ENCODE data around the gene ERBB4.

ERBB4 gene

DNA sequence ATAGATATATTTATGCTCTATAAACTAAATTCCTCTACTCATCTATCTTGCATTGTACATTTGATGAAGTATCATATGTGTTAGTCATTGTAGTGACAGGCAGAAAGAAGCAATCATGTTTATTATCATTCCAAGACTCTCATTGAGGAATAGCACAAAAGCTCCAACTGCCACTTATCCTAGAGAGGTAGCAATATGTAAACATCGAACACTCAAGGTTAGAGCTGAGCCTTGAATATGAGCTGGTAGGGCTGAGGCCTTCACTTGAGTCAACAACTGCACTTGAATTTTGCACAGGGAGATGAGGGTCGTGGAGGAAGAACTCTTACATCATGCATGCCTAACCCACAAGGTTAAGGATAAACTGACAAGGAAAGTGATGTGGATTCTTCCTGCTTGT, 1081.3 kb downstream of the ERBB4 start:
- DNase-seq (ENCODE audit: low read depth): no peak

DNA sequence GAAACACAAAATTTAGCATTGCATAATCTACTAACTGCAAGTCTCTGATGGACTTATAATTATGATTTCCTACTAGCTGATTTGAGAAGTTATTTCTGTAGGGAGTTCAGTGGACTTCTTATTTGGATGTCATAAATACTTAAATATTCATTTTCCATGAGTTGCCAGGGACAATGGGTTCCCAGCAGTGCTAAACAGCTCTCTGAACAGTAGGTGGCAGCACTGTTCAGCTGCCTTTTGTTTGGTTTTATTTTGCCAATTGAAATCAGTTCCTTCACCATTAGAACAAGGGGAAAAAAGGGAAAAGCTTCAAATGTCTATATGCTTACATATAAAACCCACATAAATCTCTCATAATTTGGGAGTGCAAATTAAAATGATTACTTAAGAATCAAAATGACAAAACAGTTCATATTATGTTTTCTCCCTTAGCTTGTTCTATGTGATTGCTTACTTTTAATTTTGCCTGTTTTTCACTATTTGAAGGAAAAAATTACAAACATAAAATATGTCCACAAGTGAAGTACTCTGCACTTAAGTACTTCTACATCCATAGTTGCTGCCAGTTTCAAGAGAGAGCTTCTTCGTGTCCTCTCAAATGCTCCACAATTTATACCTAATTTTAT, 1083.3 kb downstream of the ERBB4 start:
- DNase-seq (ENCODE audit: low read depth): no peak

DNA sequence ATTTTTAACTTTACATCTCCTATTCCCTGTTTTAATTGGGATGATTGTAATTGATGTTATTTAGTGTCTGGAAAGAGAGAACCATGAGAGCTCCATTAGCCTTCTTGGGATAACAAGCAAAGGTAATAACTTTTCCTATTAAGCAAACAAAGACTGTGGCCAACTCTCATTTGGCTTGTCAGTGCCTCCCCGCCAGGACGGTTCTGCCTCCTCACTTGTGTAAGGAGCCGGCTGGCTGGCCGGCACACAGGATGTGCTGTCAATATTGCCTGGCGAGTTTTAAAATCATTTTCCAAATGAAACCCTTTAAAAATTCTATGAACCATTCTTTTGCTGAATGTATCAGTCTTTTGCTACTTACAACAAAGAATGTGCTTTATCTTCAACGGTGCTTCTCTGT, 1083.9 kb downstream of the ERBB4 start:
- no peak for DNase-seq (ENCODE audit: low read depth)

DNA sequence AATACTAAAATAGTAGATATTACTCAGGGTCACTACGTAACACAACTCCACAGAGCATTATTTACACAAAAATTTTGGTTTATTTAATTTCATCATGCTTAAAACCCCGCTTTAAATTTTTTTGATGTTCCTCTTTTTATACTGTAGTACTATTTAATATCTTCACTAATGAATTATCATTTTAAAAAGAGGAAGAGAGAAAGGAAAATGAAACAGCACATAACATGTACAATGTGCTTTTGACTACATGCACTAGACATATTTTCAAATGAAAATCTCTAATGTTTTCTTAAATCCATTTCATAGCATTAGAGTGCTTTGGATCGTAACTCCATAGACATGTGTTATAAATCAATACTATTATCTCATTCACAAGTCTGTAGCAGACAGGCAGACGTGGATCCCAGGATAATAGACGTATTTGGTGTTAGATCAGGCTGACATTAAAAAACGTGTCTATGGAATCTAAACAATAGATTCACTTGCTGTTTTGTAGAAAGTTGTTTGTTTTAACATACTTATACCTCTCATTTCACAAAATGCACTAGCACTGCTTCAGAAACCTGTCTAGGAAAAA, 1085.2 kb downstream of the ERBB4 start:
- no peak for DNase-seq (ENCODE audit: low read depth)

DNA sequence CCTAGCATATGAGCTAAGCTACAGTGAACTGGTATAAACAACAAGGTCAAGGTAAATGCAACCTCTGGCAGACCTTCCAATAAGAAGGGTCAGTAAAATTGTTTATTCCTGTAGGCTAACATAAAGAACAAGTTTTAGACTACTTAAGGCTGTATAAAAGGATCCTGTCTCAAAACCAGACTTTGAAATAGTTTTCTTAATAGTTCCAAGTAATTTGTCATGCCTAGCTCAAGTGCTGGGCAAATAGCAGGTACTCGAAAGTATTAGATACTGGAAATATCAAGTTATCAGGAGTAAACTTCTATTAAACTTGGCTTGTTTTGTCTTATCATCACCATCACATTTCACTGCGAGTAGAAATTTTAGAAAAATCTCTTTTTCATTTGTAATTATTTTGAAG, 1087.0 kb downstream of the ERBB4 start:
- no peak for DNase-seq (ENCODE audit: low read depth)

DNA sequence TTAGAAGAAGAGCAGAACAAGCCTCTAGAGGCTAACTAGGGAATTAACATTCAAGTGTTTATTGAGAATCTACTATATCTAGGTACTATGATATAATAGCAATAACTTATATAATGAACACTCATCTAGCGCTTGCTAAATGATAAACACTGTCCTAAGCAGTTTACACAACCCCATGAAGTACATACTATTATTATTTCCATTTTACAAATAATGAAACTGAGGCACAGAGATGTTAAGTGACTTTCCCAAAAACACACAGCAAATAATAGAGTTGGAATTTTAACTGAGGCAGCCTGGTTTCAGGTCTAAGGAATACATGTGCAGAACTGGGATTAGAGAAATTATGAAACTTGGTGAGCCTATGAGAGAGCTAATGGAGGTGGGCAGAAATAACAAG, 1088.8 kb downstream of the ERBB4 start:
- no peak for DNase-seq (ENCODE audit: low read depth)

DNA sequence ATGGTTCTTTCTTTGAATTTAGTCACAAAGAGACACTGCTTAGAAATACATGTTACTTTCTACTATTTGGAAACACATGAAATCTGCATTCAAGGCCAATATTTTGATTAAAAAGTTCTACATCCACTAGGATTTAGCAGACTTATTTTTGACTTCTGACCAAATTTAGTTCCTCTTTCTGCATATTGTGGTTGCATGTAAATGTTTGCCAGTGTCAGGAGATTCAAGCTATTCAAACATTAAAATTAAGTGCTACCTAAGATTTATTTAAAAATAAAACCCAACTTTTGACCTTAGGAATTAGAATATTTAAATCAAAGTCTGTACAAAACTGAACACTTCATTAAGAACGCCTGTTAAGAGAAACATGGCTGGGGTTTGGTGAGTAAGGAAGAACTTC, 1091.1 kb downstream of the ERBB4 start:
- DNase-seq (ENCODE audit: low read depth): no peak

DNA sequence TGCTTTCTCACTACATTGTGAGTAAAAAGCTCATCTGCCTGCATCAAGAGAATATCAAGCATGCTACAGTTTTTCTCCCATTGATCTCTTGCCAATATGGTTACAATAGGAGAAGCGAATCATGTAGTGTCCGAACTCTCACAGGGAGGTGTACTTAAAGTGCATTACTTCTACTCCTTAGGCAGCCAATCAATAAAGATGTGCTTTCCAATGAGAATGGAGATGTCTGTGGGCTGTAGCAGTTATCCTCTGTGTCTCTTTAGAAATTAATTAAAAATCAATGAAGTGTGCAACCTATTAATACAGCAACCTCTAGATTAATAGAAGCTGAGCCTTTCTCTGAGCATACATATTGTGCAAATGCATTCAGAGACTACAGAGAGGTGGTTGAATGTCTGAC, 1098.5 kb downstream of the ERBB4 start:
- DNase-seq (ENCODE audit: low read depth): no peak

DNA sequence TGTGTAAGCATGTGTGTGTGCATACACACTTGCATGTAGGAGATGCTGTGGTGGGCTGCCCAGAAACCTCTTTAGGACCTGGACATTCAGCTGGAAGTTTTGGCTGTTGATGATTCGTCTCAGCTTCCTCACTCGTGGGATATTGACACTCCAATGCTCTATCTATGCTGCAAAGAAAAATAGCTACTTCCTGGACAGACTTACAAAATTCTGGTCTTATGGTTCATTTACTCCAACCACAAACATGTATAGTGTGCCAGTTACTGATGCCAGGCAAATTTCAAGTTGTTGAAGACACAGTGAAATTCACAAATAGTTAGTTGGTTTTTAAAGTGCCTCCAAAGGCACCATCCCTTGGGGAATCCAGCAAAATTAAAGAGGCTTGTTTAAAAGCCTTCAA, 1099.6 kb downstream of the ERBB4 start:
- DNase-seq (ENCODE audit: low read depth): no peak

DNA sequence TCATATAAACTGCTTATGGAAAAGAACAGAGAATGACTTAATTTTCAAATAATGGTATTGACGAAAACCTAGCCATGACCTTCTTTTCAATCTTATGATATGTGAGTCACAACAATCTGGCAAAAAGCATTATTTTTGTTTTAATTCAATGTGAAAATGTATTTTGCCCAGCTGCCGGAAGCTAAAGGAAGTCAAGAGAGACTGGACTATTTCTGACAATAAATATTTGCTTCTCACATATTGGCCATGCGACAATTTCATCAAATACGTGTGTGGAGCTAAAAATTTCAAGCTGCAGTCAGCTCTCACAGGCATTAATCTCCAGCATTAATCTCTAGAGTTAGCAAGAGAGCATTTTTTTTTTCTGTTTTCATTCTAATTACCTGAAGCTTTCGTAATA, 1101.2 kb downstream of the ERBB4 start:
- no peak for DNase-seq (ENCODE audit: low read depth)

DNA sequence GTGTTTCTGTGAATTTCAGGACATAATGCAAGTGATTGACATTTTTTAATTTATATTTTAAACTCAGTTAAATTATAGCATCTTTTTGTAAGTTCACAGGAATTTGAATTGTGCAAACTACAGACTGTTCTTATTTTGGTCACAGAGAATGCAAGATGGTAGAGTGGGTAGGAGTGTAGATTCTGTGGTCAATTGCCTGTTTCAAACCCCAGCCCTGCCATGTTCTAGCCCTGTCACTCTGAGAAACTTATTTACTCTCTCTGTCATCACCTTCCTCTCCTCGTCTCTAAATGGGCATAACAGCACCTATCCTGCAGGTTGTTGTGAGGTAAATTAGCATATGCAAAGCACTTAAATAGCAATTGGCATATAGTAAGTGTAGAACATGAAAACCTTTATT, 1102.4 kb downstream of the ERBB4 start:
- DNase-seq (ENCODE audit: low read depth): no peak

DNA sequence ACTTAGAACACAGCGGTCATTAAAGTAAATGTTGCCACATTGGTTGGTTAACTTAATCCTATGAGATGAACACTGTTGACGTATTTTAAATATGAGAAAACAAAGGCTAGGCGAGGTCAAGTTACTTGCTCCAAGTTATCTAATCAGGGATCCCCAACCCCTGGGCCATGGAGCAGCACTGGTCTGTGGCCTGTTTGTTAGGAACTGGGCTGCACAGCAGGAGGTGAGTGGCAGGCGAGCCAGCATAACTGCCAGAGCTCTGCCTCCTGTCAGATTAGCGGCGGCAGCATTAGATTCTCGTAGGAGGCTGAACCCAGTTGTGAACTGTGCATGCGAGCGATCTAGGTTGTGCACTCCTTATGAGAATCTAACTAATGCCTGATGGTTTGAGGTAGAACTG, 1103.3 kb downstream of the ERBB4 start:
- no peak for DNase-seq (ENCODE audit: low read depth)

DNA sequence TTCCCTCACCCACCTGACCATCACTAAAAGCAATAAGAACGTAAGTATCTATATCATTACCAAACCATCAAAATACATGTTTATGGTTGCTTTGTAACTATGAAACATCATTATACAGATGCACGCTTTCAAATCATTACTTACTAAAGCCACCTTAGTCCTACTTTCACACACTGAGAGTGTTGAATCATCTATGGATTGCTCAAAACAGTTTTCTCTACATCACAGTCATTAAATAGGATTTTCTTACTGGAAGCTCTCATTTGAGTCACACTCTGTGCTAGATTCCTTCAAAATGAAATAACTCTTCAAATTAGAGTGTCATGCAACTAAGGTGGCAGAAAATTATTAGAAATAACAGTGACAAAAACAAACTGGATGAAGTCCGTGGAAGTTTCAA, 1103.8 kb downstream of the ERBB4 start:
- no peak for DNase-seq (ENCODE audit: low read depth)

DNA sequence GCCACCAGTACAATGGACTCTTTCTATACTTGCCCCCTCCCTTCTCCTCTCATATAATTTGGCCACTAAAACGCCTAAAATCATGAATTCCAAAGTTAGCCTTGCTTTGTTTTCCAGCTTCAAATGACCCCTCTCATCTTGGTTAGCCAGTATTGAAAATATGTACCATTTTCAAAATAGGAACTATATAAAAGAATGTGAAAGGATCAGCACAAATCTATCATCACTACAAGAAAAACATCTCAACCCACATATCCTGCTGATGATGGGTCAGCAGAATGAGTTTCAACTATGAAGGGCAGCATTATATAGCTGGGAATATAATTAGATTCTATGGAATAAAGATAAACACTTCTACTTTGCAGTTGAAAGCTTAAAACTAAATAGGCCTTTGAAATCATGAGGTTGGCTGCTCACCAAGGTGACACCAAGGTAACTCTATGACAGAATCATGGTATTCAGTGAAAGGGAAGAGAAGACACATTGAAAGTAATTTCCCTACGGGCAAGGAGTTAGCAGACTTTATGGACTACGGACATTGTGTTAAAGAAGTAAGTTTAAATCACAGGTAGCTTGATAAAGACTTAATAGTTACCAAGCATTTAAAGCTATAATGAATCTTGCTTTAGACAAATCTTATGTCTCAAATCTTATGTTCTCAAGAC, 1109.2 kb downstream of the ERBB4 start:
- DNase-seq (ENCODE audit: low read depth): no peak

DNA sequence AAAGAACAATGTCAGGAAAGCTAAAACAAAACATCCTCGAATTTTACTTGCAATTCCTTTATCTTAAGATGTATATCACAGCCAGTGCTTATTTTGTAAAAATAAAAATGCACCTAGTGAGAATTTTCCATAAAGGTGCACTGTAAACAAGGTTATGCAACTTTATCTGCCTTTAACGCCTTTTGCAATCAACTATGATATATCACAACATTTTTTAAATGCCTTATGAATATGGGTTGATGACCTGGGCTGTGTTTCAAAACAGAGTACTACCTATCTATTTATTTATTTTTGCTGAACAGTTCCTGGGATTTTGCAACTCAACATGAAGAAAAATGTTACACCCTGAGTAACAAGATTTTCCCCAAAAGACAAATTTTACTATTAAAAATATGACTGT, 1112.4 kb downstream of the ERBB4 start:
- no peak for DNase-seq (ENCODE audit: low read depth)

DNA sequence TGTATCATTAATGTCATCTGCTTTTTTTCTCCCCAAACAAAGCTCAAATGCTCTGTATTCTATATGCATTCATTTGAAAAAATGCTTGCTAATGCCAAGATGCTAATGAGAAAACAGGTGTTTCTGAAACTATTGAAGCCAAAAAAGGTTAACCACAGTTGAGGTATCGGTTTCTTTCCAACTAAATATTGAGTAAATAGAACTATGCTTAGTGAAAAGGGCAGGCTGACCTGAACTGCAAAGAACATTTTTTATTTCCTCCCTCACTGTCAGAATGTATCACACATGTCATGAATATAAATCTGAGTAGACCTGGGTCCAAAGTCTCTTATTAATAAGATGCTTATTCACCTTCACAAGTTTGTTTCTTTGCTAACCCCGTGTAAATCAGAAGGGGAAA, 1115.6 kb downstream of the ERBB4 start:
- no peak for DNase-seq (ENCODE audit: low read depth)

DNA sequence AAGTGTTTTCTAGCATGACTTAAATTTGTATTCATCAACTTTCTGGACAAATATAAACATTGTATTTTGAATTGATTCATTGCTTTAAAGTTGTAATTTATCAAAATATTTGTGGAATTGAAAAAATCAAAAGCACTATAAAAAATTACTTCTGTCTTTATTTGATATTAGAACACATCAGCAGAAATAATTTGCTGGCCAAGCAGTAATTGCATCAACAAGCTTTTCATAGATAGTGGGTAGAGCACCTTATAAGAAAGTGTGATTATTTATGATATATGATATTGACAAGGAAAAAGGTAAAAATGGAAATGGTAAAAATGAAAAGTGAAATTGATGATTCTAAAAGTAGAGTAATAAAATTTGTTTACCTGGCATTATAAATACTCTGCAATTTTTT, 1121.1 kb downstream of the ERBB4 start:
- DNase-seq (ENCODE audit: low read depth): no peak

DNA sequence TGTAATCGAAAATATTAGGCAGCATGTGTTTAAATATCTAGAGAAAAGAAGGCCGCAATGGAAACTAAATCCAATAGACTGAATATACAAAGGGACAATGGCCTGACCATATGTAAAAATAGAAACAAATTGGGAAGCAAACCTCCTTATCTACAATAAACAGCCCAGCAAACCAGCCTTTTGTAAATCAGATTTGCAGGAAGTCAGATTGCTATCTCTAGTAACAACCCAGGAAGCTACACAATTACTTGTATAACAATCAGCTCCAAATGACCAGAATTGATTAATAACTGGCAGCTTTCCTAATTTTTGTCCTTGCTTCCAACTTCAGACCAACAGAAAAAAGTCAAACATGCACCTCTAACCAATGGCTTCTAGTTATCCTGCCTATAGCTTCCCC, 1122.2 kb downstream of the ERBB4 start:
- DNase-seq (ENCODE audit: low read depth): no peak

DNA sequence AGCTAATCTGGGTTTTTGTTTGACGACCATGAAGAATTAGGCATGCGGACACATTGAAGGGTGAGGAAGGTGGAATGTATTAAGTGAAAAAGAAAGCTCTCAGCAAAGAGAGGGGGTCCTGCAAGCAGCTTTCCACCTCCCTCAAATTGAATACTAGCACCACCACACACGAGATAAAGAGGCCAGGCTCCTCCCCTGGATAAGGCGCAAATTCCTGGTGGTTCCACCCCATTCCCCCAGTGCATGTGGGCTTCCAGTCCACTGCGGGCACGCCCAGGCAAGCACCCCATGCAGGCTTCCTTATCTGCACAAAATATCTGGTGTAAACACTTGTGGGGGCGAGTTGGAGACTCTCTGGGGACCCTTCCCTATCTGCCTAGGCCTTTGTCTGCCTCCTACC, 1124.9 kb downstream of the ERBB4 start:
- DNase-seq (ENCODE audit: low read depth): no peak

DNA sequence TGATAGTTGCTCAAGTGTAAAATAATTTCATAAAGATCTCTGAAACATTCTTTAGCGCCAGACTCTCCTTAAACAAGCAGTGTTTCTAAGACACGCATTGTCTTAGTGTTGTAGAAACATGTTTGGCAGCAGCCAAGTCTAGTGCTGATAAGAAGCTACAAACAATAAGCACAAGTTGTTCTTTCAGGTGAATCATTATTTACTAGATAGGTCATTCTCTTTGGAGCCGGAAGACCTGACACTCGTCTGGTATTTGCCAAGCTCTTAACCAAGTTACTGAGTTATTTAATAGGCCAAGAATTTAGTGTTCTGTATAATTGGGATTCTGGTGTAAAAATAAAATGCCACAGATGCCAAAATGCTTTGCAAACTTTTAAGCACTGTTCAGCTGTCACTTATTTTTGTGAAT, 1130.1 kb downstream of the ERBB4 start:
- DNase-seq (ENCODE audit: low read depth): no peak

DNA sequence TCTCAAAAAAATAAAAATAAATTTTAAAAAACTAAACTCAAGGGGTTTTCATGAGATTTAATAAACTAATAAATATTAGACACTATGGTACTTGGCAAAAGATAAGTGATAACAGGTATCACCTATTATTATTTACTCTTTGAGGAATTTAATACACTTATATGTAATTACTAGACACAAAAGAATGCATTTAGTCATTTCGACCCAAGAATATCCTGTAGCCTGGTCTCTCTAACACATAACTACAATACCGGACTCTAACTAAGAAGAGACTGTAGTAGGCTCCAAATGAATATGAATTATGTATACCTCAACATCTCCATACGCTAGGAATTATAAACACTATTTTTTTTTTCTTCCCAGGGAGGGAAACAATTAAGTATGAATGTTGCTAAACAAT, 1131.5 kb downstream of the ERBB4 start:
- DNase-seq (ENCODE audit: low read depth): no peak

DNA sequence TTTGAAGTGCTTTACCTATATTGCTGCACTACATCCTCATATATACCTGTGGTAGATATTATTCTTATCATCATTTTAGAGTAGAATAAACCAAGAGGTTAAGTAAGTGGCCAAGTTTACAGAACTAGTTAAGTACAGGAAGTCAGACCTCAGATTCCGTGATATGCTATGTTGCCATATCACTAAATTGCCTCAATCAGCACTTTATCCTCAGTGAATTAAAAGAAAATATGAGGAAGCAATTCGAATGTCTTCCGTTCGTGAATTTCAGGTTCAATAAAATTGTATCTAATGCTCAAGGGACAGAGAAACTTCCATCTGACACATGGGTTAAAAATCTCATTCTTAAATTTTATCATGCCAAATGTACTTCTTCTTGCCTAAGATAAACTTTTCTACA, 1133.6 kb downstream of the ERBB4 start:
- DNase-seq (ENCODE audit: low read depth): no peak

DNA sequence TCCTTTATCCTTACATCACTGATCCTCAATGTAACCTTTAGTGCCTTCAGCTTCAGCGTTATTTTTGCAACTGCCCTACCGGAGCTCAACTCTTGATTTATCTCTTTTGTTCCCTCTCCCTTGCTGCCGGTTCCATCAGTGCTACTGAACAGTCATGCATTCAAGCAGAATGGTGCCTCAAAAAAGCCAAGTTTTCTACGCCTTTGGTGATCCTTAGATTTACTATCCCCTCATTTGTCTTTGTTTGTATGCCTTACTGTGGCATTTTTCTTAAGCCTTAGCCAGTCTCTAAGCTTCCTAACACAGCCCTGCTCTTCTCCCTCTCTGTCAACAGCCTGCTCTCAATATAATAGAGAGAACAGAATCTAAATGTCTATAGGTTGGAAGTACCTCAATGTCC, 1134.5 kb downstream of the ERBB4 start:
- no peak for DNase-seq (ENCODE audit: low read depth)

DNA sequence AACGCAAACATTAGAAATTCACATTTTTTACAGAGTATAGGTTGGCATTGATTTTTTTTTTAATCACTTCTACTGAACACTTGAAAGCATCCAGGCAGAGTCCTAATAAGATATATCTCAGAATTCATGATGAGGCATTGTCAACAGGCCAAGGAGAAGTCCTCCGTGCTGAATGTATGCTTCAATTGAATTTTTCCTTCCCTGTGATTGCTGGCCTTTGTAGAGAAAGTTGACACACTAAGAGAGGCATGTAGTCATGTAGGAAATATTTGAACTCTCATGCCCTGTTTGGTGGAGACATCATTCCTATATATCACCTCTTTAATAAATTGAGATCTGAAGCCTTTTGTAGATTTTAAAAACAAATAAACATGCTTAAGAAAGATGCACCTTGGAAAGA, 1137.3 kb downstream of the ERBB4 start:
- DNase-seq (ENCODE audit: low read depth): no peak
